Measurements from ENCODE around the gene ESR2. TPM values are rescaled to one million over a fixed set of nuclear protein-coding genes. Genes with fewer than 3 reads are reported as not detected.

ESR2 gene
- total RNA-seq, 1 experiment from 2014 or later = 0.15 TPM

DNA sequence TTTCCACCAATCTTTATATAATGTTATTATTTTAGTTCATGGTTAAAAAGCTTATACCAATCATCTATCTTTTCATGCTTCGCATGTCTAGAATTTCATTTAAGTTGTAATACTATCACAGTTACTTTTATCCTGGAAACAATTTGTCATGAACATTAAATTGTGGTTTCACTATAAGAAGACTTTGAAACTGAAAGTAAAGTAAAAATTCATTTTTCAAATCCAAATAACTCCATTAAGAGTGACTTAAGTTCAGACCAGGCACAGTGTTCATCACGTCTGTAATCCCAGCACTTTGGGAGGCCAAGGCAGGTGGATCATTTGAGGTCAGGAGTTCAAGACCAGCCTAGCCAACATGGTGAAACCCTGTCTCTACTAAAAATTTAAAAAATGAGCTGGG, 12.4 kb downstream of the ESR2 start:
- H3K23me2 ChIP-seq (ENCODE audit: insufficient read length, low read depth, low read length, poor library complexity, severe bottlenecking) = no peaks in the 10 kb centered on the region
- no peak overlapping the region for H3K9ac ChIP-seq (ENCODE audit: extremely low read depth, insufficient read length, low read length)
- H4K91ac ChIP-seq (ENCODE audit: insufficient read length, low read depth, low read length) = no peak overlapping the region
- no peak overlapping the region for H2BK5ac ChIP-seq (ENCODE audit: insufficient read length, low read length)
- H2AK5ac ChIP-seq (ENCODE audit: insufficient read length, low read length) = no peak overlapping the region
- no CpG with 5 or more reads among the region's 2 CpGs for WGBS (ENCODE audit: extremely low coverage, insufficient read length, low lambda C conversion rate)
- no peak overlapping the region for H3K4ac ChIP-seq (ENCODE audit: low read depth, low read length)
- no peaks in the 10 kb centered on the region for H3K4me1 ChIP-seq (ENCODE audit: insufficient read depth, low read length)
- H2BK120ac ChIP-seq (ENCODE audit: low read depth, low read length, poor library complexity, severe bottlenecking) = no peak overlapping the region
- DNase-seq = no peak
- no peaks in the 10 kb centered on the region for H3K27me3 ChIP-seq (ENCODE audit: insufficient read depth, low read length)
- H3K9me3 Mint-ChIP-seq = no peaks in the 10 kb centered on the region
- H3K4me2 ChIP-seq (ENCODE audit: insufficient read depth, insufficient read length, low read length) = no peak overlapping the region
- no peak overlapping the region for H4K5ac ChIP-seq (ENCODE audit: insufficient read length, low read depth, low read length)
- no peaks in the 10 kb centered on the region; the same call in 1 of the 2 replicates for H3K27me3 Mint-ChIP-seq (ENCODE audit: low read depth)
- H3K27ac ChIP-seq (ENCODE audit: insufficient read length, low read depth, low read length) = no peak overlapping the region
- peaks cover 21 to 28% of the 10 kb centered on the region in 2 experiments for H3K4me1 Mint-ChIP-seq
- H3K79me1 ChIP-seq (ENCODE audit: insufficient read depth, low read depth, low read length, poor library complexity, severe bottlenecking) = no peaks in the 10 kb centered on the region
- H3K14ac ChIP-seq (ENCODE audit: insufficient read depth, low read length) = no peak overlapping the region
- H3K4me3 Mint-ChIP-seq = no peak overlapping the region
- H4K8ac ChIP-seq (replicated peaks; ENCODE audit: insufficient read length, low read depth, low read length) = no peak overlapping the region
- no peak overlapping the region for H3T11ph ChIP-seq (ENCODE audit: low read length)
- no peaks in the 10 kb centered on the region for H3K9me3 ChIP-seq (ENCODE audit: control insufficient read depth, low read depth, low read length)
- H3K23ac ChIP-seq (ENCODE audit: insufficient read length, low read depth, low read length) = no peak overlapping the region
- no peak overlapping the region for H2BK20ac ChIP-seq (ENCODE audit: low read depth, low read length, poor library complexity, severe bottlenecking)
- no peak overlapping the region for H3K56ac ChIP-seq (ENCODE audit: insufficient read length, low read depth, low read length)
- H2BK15ac ChIP-seq (ENCODE audit: low read depth, low read length) = no peak overlapping the region
- H4K20me1 ChIP-seq (ENCODE audit: control insufficient read depth, insufficient read depth, insufficient read length) = no peaks in the 10 kb centered on the region
- peaks cover 0 to 3% (median 0%) of the 10 kb centered on the region in 3 experiments; a peak in 1 of 7 replicates for H3K36me3 Mint-ChIP-seq (ENCODE audit: insufficient read depth in 1 of 3, low read depth in 3 of 3)
- no peaks in the 10 kb centered on the region for H3K79me2 ChIP-seq (ENCODE audit: insufficient read depth, low read length)
- H2BK12ac ChIP-seq (ENCODE audit: insufficient read length, low read depth, low read length) = no peak overlapping the region
- H3K18ac ChIP-seq (ENCODE audit: insufficient read length, low read depth, low read length) = no peak overlapping the region
- no peak overlapping the region for H2AFZ ChIP-seq (ENCODE audit: low read length)
- H3K27ac Mint-ChIP-seq = no peak overlapping the region
- TF ChIP-seq, protein P1, sequence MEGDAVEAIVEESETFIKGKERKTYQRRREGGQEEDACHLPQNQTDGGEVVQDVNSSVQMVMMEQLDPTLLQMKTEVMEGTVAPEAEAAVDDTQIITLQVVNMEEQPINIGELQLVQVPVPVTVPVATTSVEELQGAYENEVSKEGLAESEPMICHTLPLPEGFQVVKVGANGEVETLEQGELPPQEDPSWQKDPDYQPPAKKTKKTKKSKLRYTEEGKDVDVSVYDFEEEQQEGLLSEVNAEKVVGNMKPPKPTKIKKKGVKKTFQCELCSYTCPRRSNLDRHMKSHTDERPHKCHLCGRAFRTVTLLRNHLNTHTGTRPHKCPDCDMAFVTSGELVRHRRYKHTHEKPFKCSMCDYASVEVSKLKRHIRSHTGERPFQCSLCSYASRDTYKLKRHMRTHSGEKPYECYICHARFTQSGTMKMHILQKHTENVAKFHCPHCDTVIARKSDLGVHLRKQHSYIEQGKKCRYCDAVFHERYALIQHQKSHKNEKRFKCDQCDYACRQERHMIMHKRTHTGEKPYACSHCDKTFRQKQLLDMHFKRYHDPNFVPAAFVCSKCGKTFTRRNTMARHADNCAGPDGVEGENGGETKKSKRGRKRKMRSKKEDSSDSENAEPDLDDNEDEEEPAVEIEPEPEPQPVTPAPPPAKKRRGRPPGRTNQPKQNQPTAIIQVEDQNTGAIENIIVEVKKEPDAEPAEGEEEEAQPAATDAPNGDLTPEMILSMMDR (conservative IDR thresholded peaks at IDR 0.05) = no peak
